ENCODE results near the gene ODF2.
"Not testable (repeated sequence)": the region's sequence is repeated elsewhere in the genome, so short reads cannot be mapped to it uniquely, and the experiment has no call there.

Gene ODF2

DNA sequence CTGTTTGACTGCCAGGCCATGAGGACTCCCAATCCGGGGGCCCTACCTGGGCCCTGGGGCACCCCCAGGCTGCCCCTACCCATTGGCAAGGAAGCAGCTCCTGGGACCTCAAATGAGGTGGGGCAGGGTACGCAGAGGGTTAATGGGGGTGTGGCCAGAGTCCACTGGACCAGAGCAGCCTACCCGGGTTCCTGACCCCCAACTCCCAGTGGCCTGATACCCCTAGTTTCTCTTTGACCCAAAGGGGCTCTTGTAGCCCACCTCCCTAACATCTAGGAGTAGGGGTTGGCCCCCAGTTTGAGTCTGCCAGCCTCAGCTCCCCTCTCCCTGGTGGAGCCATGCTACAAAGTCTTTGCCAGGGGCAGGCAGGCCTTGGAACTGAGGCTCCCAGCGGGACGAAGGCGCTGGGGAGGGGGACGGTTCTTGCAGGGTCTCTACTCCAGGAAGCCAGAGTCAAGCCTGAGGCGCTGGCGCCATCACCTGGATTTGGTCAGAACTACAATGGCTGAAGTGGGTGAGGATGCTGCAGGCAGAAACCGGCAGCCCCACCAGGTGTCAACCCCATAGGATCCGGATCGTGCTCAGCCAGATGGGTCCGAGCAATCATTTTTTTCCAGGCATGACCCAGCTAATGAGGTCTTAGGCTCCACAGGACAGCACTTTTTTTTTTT, 43.6 kb upstream of the ODF2 start:
- Histone ChIP-seq H3K4me1 (ENCODE audit: control extremely low read depth in 1 of 4, control insufficient read depth in 4 of 4, insufficient read depth in 4 of 4, low read length in 3 of 4) (peaks cover 0 to 8% (median 0%) of the 10 kb centered on the region in 4 experiments), H3K27me3 (replicated peaks in 2 of 5; ENCODE audit: control insufficient read depth in 4 of 5, insufficient read depth in 5 of 5, low read length in 4 of 5) (peaks cover 7 to 65% (median 18%) of the 10 kb centered on the region in 5 experiments), H3K9me3 (ENCODE audit: control extremely low read depth in 1 of 5, control insufficient read depth in 4 of 5, insufficient read depth in 2 of 5, low read depth in 1 of 5, low read length in 4 of 5) (no peaks in the 10 kb centered on the region), H3K27ac (ENCODE audit: insufficient read depth in 1 of 2, low read depth in 1 of 2, low read length in 2 of 2, poor library complexity in 1 of 2, severe bottlenecking in 2 of 2) (no peak overlapping the region), H3K36me3 (ENCODE audit: control insufficient read depth in 4 of 4, insufficient read depth in 4 of 4, low read length in 3 of 4) (no peaks in the 10 kb centered on the region), H3K4me3 (ENCODE audit: control insufficient read depth in 1 of 7, extremely low read depth in 1 of 7, insufficient read depth in 4 of 7, low read depth in 2 of 7, low read length in 6 of 7) (no peak overlapping the region)
- POLR2A ChIA-PET: no interaction called here
- WGBS (ENCODE audit: insufficient coverage): 8% methylated on average over 12 of the region's 13 CpGs
- DNase-seq: peak; percentile 60 to 77 (median 74)
- CTCF ChIA-PET: interaction anchor here (0.6 to 6.7 kb wide), 17 partner anchors 7 to 381 kb away, joined by 3 to 80 read pairs (median 4); partner anchors contain the start of genes CERCAM and URM1

DNA sequence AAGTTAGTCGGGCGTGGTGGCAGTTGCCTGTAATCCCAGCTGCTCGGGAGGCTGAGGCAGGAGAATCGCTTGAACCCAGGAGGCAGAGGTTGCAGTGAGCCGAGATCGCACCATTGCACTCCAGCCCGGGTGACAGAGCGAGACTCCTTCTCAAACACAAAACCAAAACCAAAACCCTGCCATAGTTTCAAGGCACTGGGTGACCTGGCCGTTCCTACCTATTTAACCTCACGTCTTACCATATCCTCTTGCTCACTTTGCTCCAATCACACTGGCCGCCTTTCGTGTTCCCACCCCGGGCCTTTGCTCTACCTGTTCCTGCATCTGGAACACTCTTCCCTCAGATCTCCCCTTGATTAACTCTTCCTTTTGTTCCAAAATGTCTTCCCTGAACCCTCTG, 42.1 kb upstream of the ODF2 start:
- H3K27me3 ChIP-seq (replicated peaks in 2 of 5; ENCODE audit: control insufficient read depth in 4 of 5, insufficient read depth in 5 of 5, low read length in 4 of 5): peaks cover 5 to 60% (median 13%) of the 10 kb centered on the region in 5 experiments
- not testable (repeated sequence) for H3K4me1 ChIP-seq (ENCODE audit: control extremely low read depth in 1 of 4, control insufficient read depth in 4 of 4, insufficient read depth in 4 of 4, low read length in 3 of 4); H3K36me3 ChIP-seq (ENCODE audit: control insufficient read depth in 4 of 4, insufficient read depth in 4 of 4, low read length in 3 of 4); H3K27ac ChIP-seq (ENCODE audit: insufficient read depth in 1 of 2, low read depth in 1 of 2, low read length in 2 of 2, poor library complexity in 1 of 2, severe bottlenecking in 2 of 2); H3K4me3 ChIP-seq (ENCODE audit: control insufficient read depth in 1 of 7, extremely low read depth in 1 of 7, insufficient read depth in 4 of 7, low read depth in 2 of 7, low read length in 6 of 7); DNase-seq; H3K9me3 ChIP-seq (ENCODE audit: control extremely low read depth in 1 of 5, control insufficient read depth in 4 of 5, insufficient read depth in 2 of 5, low read depth in 1 of 5, low read length in 4 of 5)
- 93% methylated on average over 7 of the region's 13 CpGs for WGBS (ENCODE audit: insufficient coverage)
- POLR2A ChIA-PET: interaction anchor here (1.0 kb wide), 1 partner anchor 52 kb away, joined by 3 read pairs; no protein-coding TSS in a partner anchor
- CTCF ChIA-PET: interaction anchor here (1.4 to 6.7 kb wide), 2 partner anchors 29 to 52 kb away, joined by 3 to 80 read pairs; no protein-coding TSS in a partner anchor

DNA sequence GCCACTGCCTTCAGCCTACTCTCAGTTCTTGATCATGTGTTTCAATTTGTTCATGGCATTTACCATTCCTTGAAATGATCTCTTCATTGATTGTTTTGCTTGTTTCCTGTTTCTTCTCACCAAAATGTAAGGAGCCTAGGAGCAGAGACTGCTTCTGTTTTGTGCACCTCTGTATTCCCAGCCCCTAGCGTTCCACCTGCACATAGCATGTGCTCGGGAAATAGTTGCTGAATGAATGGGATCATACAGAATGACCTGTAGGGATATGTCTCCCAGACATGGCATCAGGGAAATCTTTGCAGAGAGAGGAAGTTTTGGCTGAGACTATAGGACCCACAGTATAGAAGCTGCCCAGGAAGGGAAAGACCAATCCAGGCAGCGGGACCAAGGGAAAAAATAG, 41.3 kb upstream of the ODF2 start:
- no peak overlapping the region for H3K27ac ChIP-seq (ENCODE audit: insufficient read depth in 1 of 2, low read depth in 1 of 2, low read length in 2 of 2, poor library complexity in 1 of 2, severe bottlenecking in 2 of 2)
- 55% methylated on average over 1 of the region's 3 CpGs for WGBS (ENCODE audit: insufficient coverage)
- POLR2A ChIA-PET: interaction anchor here (1.0 kb wide), 1 partner anchor 53 kb away, joined by 3 read pairs; no protein-coding TSS in a partner anchor
- CTCF ChIA-PET: interaction anchor here (6.7 kb wide), 1 partner anchor 52 kb away, joined by 80 read pairs; no protein-coding TSS in a partner anchor
- peaks cover 5 to 60% (median 14%) of the 10 kb centered on the region in 5 experiments for H3K27me3 ChIP-seq (replicated peaks in 2 of 5; ENCODE audit: control insufficient read depth in 4 of 5, insufficient read depth in 5 of 5, low read length in 4 of 5)
- H3K4me1 ChIP-seq (ENCODE audit: control extremely low read depth in 1 of 4, control insufficient read depth in 4 of 4, insufficient read depth in 4 of 4, low read length in 3 of 4): peaks cover 0 to 14% (median 2%) of the 10 kb centered on the region in 4 experiments
- no peaks in the 10 kb centered on the region for H3K9me3 ChIP-seq (ENCODE audit: control extremely low read depth in 1 of 5, control insufficient read depth in 4 of 5, insufficient read depth in 2 of 5, low read depth in 1 of 5, low read length in 4 of 5)
- H3K4me3 ChIP-seq (ENCODE audit: control insufficient read depth in 1 of 7, extremely low read depth in 1 of 7, insufficient read depth in 4 of 7, low read depth in 2 of 7, low read length in 6 of 7): no peak overlapping the region
- H3K36me3 ChIP-seq (ENCODE audit: control insufficient read depth in 4 of 4, insufficient read depth in 4 of 4, low read length in 3 of 4): no peaks in the 10 kb centered on the region
- DNase-seq: no peak

DNA sequence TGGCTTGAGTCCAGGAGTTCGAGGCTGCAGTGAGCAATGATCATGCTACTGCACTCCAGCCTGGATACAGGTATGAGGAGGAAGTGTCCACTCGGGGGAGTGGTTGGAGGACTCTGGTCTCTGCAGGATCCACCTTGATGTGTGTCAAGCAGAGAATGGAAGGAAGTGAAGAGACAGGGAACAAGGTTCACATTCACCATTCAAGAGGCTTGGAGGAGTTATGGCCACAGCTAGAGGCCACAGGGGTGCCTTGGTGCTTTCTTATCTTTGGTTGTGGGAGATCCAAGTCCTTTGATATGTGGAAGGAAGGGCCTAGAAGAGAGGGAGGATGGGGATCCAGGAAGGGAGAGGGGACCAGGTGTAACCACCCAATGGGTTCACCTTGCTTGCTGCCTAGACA, 40.5 kb upstream of the ODF2 start:
- H3K27ac ChIP-seq (ENCODE audit: insufficient read depth in 1 of 2, low read depth in 1 of 2, low read length in 2 of 2, poor library complexity in 1 of 2, severe bottlenecking in 2 of 2): no peak overlapping the region
- no peaks in the 10 kb centered on the region for H3K9me3 ChIP-seq (ENCODE audit: control extremely low read depth in 1 of 5, control insufficient read depth in 4 of 5, insufficient read depth in 2 of 5, low read depth in 1 of 5, low read length in 4 of 5)
- H3K4me3 ChIP-seq (ENCODE audit: control insufficient read depth in 1 of 7, extremely low read depth in 1 of 7, insufficient read depth in 4 of 7, low read depth in 2 of 7, low read length in 6 of 7): no peak overlapping the region
- 91% methylated on average over 2 of the region's 2 CpGs for WGBS (ENCODE audit: insufficient coverage)
- DNase-seq: no peak
- CTCF ChIA-PET: interaction anchor here (6.7 kb wide), 1 partner anchor 53 kb away, joined by 80 read pairs; no protein-coding TSS in a partner anchor
- POLR2A ChIA-PET: no interaction called here
- peaks cover 0 to 59% (median 10%) of the 10 kb centered on the region in 5 experiments for H3K27me3 ChIP-seq (replicated peaks in 2 of 5; ENCODE audit: control insufficient read depth in 4 of 5, insufficient read depth in 5 of 5, low read length in 4 of 5)
- peaks cover 0 to 21% (median 8%) of the 10 kb centered on the region in 4 experiments for H3K4me1 ChIP-seq (ENCODE audit: control extremely low read depth in 1 of 4, control insufficient read depth in 4 of 4, insufficient read depth in 4 of 4, low read length in 3 of 4)
- no peaks in the 10 kb centered on the region for H3K36me3 ChIP-seq (ENCODE audit: control insufficient read depth in 4 of 4, insufficient read depth in 4 of 4, low read length in 3 of 4)

DNA sequence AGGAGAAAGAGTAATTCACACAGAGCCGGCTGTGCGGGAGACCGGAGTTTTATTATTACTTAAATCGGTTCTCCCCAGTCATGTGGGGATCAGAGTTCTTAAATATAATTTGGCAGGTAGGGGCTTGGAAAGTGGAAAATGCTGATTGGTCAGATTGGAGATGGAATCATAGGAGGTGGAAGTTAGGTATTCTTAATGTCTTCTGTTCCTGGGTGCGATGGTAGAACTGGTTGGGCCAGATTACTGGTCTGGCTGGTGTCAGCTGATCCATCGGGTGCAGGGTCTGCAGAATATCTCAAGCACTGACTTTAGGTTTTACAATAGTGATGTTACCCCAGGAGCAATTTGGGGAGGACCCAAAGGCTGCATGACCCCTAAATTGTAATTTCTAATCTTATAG, 39.8 kb upstream of the ODF2 start:
- H3K4me1 ChIP-seq (ENCODE audit: control extremely low read depth in 1 of 4, control insufficient read depth in 4 of 4, insufficient read depth in 4 of 4, low read length in 3 of 4): peaks cover 0 to 22% (median 12%) of the 10 kb centered on the region in 4 experiments
- peaks cover 0 to 57% (median 10%) of the 10 kb centered on the region in 5 experiments for H3K27me3 ChIP-seq (replicated peaks in 2 of 5; ENCODE audit: control insufficient read depth in 4 of 5, insufficient read depth in 5 of 5, low read length in 4 of 5)
- no peaks in the 10 kb centered on the region for H3K9me3 ChIP-seq (ENCODE audit: control extremely low read depth in 1 of 5, control insufficient read depth in 4 of 5, insufficient read depth in 2 of 5, low read depth in 1 of 5, low read length in 4 of 5)
- POLR2A ChIA-PET: no interaction called here
- no peak overlapping the region for H3K4me3 ChIP-seq (ENCODE audit: control insufficient read depth in 1 of 7, extremely low read depth in 1 of 7, insufficient read depth in 4 of 7, low read depth in 2 of 7, low read length in 6 of 7)
- no peaks in the 10 kb centered on the region for H3K36me3 ChIP-seq (ENCODE audit: control insufficient read depth in 4 of 4, insufficient read depth in 4 of 4, low read length in 3 of 4)
- CTCF ChIA-PET: interaction anchor here (1.5 kb wide), 1 partner anchor 54 kb away, joined by 9 read pairs; no protein-coding TSS in a partner anchor
- no peak for DNase-seq
- no peak overlapping the region for H3K27ac ChIP-seq (ENCODE audit: insufficient read depth in 1 of 2, low read depth in 1 of 2, low read length in 2 of 2, poor library complexity in 1 of 2, severe bottlenecking in 2 of 2)
- 20% methylated on average over 1 of the region's 6 CpGs for WGBS (ENCODE audit: insufficient coverage)

DNA sequence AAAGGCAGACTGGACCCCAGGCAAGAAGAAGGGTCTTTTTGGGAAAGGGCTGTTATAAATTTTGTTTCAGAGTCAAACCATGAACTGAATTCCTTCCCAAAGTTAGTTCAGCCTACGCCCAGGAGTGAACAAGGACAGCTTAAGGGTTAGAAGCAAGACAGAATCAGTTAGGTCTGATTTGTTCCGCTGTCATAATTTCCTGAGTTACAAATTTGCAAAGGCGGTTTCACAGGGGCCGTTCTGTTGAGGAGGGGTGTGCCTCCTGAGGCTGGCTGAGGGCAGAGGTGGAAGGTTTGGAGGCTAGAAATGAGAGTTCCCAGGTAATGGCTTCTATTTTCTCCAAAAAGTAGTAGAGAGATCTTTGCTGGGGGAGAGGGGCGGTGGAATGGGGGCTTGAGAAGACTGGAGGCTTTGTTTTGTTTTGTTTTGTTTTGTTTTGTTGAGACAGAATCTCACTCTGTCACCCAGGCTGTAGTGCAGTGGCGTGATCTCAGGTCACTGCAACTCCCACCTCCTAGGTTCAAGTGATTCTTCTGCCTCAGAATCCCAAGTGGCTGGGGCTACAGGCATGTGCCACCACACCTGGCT, 39.3 kb upstream of the ODF2 start:
- ChIA-PET CTCF (interaction anchor here (0.7 to 1.5 kb wide), 2 partner anchors 54 to 158 kb away, joined by 3 to 9 read pairs; no protein-coding TSS in a partner anchor), POLR2A (no interaction called here)

More for the DNA sequence above, 39.3 kb upstream of the ODF2 start:
- Histone ChIP-seq H3K27me3 (replicated peaks in 2 of 5; ENCODE audit: control insufficient read depth in 4 of 5, insufficient read depth in 5 of 5, low read length in 4 of 5) (peaks cover 0 to 52% (median 10%) of the 10 kb centered on the region in 5 experiments), H3K9me3 (ENCODE audit: control extremely low read depth in 1 of 5, control insufficient read depth in 4 of 5, insufficient read depth in 2 of 5, low read depth in 1 of 5, low read length in 4 of 5) (no peaks in the 10 kb centered on the region), H3K36me3 (ENCODE audit: control insufficient read depth in 4 of 4, insufficient read depth in 4 of 4, low read length in 3 of 4) (no peaks in the 10 kb centered on the region), H3K4me1 (ENCODE audit: control extremely low read depth in 1 of 4, control insufficient read depth in 4 of 4, insufficient read depth in 4 of 4, low read length in 3 of 4) (peaks cover 0 to 27% (median 17%) of the 10 kb centered on the region in 4 experiments), H3K4me3 (ENCODE audit: control insufficient read depth in 1 of 7, extremely low read depth in 1 of 7, insufficient read depth in 4 of 7, low read depth in 2 of 7, low read length in 6 of 7) (no peak overlapping the region), H3K27ac (ENCODE audit: insufficient read depth in 1 of 2, low read depth in 1 of 2, low read length in 2 of 2, poor library complexity in 1 of 2, severe bottlenecking in 2 of 2) (no peak overlapping the region)
- no peak for DNase-seq
- 23% methylated on average over 4 of the region's 6 CpGs for WGBS (ENCODE audit: insufficient coverage)

All from common myeloid progenitor, CD34-positive (primary cell).